PC-3 (cell line): ENCODE measurements around the gene CDA.

Source experiments
- EZH2 ChIP-seq: fragments of 300-600 bp; sonication (generic); IDR thresholded peaks from one replicate; pipeline ENCODE4 v1.6.1; 2017; ENCODE audit warnings: antibody characterized with exemption, mild to moderate bottlenecking, low read length; ENCODE audit not compliant: unreplicated experiment
- TF ChIP-seq, protein P1 (sequence below): fragments of 300-600 bp; sonication (generic); conservative IDR thresholded peaks from 2 replicates; pipeline ENCODE4 v1.5.1; 2017; ENCODE audit warnings: antibody characterized with exemption, low read depth, mild to moderate bottlenecking, low read length

DNA sequence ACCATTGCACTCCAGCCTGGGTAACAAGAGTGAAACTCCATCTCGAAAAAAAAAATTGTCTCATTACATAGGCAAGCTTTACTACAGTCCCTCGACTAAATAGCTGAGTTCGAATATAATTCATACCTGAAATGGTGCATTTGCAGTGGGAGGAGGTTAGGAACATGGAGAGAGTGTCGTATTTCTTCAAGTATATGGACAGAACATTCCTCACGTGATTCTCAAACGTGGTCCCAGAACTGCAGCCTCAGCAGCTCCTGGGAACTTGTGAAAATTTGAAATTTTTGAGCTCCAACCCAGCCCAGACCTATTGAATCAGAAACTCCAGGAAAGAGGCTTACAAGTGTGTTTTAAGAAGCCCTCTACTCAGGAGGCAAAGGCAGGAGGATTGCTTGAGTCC, 7.2 kb downstream of the CDA start:
- TF ChIP-seq, protein P1, sequence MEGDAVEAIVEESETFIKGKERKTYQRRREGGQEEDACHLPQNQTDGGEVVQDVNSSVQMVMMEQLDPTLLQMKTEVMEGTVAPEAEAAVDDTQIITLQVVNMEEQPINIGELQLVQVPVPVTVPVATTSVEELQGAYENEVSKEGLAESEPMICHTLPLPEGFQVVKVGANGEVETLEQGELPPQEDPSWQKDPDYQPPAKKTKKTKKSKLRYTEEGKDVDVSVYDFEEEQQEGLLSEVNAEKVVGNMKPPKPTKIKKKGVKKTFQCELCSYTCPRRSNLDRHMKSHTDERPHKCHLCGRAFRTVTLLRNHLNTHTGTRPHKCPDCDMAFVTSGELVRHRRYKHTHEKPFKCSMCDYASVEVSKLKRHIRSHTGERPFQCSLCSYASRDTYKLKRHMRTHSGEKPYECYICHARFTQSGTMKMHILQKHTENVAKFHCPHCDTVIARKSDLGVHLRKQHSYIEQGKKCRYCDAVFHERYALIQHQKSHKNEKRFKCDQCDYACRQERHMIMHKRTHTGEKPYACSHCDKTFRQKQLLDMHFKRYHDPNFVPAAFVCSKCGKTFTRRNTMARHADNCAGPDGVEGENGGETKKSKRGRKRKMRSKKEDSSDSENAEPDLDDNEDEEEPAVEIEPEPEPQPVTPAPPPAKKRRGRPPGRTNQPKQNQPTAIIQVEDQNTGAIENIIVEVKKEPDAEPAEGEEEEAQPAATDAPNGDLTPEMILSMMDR, result no peak
- TF ChIP-seq EZH2, result no peak
